CD4-positive, alpha-beta T cell treated with Interleukin-21 for 1 hour (primary cell): Measurements from ENCODE around the gene IL16.

Source experiments
- DNase-seq: peaks from one replicate; pipeline ENCODE4 v3.0.0-alpha.2; 2020

The IL16 gene

DNA sequence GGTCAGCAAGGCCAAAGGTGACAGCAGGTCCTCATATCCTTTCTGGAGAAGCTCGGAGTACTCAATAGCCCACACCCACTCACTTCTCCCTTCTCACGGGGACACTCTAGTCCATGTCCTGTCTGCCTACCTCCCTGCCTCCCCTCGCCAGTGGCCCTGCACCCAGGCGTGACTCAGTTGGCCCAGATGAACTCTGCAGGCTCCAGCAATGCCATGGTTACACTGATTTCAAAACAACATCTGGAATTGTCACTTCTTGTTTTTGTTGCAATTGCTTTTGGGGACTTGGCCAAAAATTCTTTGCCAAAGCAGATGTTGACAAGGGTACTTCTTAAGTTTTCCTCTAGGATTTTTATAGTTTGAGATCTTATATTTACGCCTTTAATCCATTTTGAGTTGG is 13.0 kb downstream of the IL16 start:
- DNase-seq, result no peak

DNA sequence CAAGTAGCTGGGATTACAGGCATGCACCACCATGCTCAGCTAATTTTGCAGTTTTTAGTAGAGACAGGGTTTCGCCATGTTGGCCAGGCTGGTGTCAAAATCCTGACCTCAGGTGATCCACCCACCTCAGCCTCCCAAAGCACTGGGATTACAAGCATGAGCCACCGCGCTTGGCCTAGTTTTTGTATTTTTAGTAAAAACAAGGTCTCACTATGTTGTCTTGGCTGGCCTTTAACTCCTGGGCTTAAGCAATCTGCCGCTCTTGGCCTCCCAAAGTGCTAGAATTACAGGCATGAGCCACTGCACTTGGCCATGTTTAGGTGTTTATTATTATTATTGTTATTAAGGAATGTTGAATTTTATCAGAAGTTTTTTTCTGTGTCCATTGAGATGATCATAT is 14.7 kb downstream of the IL16 start:
- DNase-seq, result no peak

DNA sequence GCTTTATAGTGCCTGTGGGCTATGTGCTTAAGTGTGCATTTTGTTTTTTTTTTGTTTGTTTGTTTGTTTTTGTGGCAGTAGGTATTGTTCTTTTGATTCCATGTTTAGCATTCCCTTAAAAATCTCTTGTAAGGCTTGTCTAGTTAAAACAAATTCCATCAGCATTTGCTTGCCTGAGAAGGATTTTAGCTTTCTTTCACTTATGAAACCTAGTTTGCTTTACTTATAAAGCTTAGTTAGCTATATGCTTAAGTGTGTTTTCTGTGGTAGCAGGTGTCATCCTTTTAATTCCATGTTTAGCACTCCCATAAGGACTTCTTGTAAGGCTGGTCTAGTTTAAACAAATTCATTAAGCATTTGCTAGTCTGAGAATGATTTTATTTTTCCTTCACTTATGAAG is 17.3 kb downstream of the IL16 start:
- no peak for DNase-seq

DNA sequence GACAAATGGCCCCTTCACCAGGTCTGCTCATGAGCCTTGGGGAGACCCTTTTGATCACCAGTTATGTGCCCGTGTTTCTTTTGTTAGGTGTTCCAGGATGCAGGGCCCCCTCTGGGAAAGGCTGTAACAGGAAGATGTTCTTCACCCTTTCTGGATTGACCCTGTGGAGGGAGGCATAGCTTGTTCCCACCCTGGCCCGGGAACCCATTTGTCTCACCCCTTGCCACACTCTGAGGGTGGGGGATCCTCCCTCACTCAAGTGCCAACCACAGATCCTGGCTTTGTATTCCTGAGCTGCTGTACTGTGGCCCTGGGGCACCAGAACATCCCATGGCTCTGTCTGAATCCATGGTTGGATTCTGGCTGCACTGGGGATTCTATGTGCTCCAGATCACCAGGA is 18.9 kb downstream of the IL16 start:
- no peak for DNase-seq

DNA sequence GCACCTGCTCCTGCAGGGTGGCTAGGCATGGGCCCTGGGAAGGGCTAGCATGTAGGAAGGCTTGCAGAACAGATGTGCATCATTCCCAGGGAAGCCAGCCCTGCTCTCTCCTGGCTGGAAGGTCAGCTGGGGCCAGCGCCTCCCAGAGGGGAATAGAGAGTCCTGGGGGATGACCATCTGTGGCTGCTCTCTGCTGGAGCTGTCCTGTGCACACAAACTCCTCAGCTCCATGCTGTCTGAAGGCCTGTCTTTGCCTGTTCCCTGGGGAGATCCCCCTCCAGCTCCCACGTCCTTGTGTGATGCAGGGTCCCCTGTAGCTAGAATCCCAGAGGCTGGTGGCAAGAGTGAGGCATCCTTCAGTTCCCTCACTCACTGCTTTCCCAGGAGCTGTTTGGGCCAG is 19.3 kb downstream of the IL16 start:
- DNase-seq, result no peak

DNA sequence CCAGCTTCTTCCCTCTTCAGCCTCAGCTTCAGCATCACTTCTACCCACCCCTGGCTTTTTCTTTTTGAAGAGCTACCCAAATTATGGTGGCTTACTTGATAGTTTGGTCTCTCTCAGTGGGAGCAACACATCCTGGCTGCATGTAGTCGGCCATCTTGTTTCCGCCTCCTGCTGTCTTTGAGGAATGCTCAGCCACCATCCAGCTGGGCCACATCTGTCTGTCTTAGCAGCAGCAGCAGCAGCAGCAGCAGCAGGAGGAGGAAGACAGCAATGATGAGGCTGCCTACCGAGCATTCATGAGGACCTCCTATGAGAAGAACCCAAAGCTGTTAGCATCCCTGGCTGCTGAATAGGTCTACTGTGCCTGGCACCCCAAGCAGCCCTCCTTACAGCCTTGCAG is 19.7 kb downstream of the IL16 start:
- DNase-seq, result no peak

DNA sequence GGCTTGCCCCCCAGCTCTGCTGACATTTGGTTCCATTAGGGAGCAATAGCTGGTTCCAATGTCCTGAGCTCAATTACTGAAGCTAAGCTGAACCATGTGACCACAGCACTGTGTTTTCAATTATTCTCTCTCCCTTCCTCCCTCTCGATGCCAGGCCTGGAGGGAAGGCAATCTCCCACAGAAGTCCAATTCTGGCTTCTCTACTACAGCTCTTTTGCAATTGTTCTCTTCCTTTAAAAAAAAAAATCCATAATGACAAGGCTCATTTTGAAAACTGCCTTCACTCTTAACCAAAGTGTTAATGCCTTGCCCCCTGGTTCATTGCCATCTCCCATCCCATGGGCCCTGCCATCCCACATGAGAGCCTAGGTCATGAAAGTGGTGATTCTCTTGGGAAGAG is 24.8 kb downstream of the IL16 start:
- DNase-seq, result no peak

DNA sequence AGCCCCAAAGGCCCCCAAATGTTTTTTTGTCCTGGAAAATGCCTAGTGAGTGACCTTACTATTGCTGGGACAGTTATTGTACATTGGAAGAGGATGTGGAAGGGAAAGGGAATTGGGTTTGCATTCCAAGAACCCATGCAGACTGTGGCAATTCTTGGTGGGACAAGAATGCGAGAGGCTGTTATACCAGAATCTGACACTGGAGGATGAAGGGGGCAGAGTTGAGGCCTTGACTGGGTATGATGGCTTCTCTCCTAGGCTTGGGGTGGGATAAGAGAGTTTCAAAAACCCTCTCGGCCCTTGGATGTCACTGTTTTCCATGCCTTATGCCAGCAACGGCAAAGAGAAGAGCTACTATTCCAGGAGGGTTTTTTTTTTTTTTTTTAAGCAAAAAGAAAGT is 25.3 kb downstream of the IL16 start:
- DNase-seq, result no peak

DNA sequence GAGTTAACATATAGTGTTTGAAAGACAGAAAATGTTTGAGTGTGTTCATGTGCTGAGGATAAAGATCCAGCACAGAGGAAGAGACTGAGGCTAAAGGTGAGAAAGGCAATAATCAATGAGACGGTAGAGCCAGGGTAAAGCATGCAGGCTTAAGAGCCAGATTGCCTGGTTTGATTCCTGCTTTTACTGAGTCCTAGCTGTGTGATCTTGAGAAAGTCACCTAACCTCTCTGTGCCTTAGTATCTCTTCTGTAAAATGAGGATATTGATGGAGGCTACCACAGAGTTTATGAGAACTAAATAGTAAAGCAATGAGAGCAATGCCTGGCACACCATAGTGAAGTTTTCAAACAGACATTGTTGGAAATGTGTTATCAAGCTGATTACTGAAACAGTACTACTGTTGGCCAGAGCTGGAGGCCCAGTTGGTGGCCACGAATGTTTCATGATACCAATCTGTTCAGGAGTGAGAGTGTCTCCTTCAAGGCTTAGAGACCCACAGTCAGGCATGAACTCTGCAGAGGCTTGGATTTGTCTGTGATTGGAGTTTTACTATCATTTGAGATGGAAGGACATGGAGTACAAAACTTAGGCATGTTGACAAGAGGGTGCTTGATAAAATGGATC is 26.8 kb downstream of the IL16 start:
- DNase-seq, result no peak

DNA sequence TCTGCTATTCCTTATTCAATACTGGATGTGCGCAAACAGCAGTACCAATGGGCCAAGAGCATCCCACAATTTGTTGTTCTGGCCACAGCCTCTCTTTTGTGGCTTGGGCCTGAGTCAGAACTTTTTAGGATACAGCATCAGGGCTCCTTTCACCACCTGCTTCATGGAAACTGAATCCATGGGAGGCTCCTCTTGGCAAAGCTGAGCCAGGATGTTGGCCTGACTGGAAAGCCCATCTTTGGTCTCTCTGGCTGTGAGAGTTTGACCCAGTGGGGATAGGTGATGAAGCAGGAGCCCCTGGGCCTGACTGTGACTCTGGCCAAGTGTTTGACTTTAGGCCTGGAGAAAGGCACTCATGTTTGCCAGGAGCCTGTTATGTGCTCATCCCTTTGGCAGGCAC is 27.6 kb downstream of the IL16 start:
- no peak for DNase-seq

DNA sequence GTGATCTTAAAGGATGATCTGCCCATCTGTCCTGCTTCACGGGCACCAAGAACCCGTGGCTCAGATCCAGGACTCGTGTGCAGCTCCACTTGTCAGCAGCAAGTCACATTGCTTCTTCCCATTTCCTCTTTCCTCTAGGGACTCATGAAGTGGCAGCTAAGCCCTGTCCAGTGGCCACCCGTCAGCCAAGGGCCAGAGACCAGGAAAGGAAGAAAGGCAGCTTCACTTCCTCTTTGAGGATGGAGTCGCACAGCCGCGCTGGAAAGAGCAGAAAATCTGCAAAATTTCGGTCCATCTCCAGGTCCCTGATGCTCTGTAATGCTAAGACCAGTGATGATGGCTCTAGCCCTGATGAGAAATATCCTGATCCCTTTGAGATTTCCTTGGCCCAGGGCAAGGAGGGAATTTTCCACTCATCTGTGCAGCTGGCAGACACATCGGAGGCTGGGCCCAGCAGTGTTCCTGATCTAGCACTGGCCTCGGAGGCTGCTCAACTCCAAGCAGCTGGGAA is 28.5 kb downstream of the IL16 start:
- no peak for DNase-seq

DNA sequence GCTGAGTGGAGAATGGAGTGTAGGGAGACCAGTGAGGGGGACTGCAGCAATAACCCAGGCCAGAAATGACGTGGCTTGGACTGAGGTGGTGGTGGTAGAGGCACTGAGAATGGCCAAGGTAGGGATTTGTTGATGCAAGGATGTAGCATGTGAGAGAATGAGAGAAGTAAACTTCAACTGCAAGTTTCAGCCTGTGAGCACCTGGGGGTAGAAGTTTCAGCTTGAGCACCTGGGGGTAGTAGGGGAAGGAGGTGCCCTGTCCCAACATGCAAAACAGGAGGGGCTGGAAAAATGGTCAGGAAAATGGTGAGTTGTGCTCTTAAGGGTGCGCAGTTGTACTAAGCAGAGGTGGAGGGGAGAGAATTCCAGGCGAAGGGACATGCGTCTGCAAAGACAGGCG is 31.0 kb downstream of the IL16 start:
- no peak for DNase-seq

DNA sequence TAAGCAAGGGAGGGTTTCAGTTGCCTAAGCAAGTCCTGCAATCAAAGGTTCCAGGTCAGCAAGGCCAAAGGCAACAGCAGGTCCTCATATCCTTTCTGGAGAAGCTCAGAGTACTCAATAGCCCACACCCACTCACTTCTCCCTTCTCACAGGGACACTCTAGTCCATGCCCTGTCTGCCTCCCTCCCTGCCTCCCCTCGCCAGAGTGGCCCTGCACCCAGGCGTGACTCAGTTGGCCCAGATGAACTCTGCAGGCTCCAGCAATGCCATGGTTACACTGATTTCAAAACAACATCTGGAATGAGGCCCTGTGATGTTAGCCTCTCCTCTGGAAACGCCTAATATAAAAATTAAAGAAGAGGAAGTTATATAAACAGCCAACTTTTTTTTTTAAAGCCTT is 32.9 kb downstream of the IL16 start:
- DNase-seq, result no peak

DNA sequence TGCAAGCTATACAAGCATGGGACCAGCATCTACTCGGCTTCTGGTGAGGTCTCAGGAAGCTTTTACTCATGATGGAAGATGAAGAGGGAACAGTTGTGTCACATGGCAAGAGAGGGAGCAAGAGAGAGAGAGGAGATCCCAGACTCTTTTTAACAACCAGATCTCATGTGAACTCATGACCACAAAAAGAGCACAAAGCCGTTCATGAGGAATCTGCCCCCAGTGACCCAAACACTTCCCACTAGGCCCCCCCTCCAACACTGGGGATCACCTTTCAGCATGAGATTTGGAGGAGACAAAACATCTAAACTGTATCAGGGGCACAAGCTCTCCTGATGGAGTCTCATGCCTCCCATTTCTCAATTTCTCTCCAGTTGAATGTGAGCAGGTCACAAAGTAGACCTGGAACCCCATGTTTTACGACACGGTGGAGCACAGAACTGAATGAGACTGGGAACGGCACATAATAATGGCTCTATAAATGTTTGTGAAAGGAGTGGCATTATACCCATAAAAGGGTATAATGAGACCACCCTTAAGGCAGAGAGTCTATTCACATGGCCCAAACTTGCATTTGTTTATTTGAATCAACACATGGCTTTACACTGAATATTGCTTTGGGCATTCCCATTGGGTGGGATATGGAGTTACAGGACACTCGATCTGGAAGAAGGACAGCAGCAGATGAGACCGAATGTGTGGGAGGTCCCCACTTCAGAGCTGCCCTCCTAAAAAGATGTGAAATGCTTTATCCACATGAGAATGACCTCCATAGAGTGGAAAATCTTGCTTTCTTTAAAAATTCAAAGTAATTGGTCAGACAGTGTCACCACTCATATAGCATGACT is 38.8 kb downstream of the IL16 start:
- no peak for DNase-seq

DNA sequence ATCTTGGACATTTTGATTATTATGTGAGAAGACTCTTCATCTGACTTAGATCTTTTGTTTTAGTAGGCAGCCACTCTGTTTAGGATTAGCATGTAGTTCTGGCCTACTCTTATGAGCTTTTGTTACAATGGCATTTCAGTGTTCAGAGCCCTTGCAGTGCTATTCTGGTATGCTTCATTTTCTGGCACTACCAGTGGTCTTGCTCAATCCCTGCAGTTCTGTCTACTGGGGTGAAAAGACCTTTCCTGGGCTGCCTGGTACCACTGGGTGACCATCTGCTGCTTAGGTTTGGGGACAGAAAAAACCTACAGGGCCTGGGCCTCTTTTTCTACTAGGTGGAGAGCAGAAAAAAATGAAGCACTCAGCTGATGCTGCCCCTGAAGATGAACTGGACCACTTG is 42.5 kb downstream of the IL16 start:
- no peak for DNase-seq

DNA sequence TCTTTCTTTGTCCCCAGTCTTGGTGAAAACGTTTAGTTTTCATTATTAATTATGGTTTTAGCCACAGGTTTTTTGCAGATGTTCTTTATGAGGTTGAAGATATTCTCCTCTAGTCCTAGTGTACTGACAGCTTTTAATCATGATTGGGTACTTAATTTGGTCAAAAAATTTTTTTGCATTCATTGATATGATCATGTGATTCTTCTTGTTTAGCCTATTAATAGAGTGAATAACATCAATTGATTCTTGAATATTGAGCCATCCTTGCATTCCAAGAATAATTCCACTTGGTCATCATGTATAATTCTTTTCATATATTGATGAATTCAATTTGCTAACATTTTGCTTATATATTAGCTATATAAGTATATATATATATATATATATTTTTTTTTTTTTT is 46.1 kb downstream of the IL16 start:
- no peak for DNase-seq

DNA sequence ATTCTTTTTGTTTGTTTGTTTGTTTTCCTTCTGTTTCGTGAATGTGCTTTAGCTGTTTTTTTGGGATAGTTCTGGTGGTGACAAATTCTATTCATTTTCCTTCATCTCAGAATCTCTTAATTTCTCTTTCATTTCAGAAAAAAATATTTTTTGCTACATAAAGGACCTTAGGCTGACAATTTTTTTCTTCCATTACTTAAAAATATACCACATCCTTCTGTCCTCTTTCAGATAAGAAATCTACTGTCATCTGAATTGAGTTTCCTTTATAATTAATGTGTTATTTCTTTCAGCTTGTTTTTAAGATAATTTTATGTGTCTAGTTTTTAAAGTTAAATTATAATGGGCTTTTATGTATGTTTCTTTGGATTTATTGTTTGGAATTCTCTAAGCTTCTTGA is 47.6 kb downstream of the IL16 start:
- no peak for DNase-seq

DNA sequence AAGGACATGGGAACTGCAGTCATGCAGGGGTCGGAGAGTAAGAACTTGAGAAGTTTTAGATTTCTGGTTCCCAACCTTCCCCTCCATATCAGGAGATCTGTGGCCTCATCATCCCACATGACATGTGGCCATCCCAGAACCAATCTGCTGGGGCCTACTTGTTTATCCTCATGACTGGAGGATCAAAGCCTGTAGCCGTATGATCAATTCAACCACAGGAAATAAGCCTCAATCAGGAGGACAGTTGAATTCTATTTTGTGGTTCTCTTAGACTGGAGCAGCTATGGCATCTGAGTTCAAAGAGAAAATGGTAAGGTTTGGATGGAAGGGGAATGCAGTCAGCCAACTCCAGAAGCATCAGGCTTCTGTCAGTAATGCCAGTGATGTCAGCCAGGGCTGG is 57.2 kb downstream of the IL16 start:
- no peak for DNase-seq

DNA sequence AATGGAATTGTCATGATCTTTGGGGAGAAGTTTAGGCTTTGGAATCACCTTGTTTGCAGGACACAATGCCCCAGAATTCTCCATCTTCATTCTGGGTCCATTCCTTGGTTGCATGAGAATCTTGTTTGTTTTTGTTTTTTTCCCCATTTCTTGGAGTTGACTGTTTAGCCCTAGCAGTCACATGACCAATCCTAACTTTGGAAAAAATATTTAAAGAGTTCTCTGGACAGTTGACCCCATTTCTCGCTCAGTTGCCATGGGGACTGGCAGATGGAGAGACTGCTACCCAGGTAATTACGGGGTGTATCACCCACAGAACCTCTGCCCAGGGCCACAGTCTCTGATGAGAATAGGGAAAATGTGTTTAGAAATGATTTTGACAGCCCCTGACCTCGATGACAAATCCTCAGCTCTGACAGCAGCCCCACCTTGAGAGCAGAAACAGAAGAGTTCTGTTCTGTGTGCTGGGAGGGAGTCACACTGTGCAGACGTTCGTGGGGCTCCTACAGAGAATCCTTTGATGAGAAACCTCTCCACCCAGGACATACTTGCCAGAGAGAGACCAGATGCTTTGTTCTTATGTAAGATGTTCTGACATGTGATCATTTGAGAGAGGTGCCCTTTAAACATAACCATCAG is 57.7 kb downstream of the IL16 start:
- no peak for DNase-seq

DNA sequence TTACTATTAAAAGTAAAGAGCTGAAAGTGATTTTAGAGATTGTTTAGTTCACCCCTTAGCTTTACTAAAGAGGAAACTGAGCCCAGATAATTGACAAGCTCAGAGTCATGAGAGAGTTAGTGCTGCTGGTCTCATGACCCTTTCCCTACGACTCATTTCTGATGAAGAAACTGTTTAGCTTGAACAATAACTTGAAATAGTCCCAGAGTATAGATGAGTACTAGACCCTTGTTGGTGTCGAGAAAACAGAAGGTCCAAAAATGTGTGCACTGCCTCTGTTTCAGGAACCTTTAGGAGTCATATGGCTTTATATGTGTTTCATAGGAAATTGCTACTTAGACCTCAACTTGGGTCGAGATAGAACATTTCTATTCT is 58.2 kb downstream of the IL16 start:
- DNase-seq, result no peak

DNA sequence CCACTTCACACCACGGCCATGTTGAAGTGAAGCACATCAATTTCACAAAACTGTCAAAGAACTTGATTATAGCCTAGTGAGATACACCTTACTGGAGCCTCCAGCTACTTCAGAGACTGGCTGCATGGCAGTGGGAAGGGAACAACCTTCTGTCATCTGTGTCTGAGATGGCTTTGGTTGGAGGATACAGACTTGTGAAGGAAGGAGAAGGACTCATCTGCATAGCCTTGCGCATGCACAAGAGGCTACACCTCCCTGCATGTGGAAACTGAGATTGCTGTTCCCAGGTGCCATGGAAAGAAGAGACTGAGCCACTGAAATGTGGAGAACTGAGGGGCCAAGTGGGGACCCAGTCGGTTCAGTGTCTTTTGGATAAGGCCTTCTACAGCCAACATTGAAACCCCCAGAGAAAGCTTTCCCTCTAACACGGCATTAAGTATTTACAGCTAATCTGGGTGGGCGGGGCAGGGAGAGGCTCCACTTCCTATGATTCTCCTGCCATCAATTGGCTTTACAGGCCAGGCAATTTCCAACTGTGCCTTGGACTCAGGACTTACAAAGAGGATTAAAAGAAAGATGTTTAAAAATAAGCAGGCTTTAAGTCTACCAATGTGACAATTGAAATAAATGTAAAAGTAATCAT is 58.8 kb downstream of the IL16 start:
- DNase-seq, result no peak

DNA sequence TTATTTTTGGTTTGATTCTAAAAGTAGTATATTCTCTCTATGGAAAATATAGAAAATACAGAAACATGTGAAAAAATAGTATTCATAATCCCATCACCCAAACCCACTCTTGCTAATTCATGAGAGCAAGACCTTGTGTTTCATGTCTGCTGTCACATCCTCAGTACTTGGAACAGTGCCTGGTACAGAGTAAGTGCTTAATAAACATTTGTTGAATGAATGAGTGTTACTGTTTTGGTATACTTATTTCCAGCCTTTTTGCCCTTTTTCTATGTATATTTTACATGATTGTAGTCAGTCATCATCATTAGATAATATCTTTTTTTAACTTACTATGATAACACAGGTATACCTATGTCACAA is 59.3 kb downstream of the IL16 start:
- no peak for DNase-seq

DNA sequence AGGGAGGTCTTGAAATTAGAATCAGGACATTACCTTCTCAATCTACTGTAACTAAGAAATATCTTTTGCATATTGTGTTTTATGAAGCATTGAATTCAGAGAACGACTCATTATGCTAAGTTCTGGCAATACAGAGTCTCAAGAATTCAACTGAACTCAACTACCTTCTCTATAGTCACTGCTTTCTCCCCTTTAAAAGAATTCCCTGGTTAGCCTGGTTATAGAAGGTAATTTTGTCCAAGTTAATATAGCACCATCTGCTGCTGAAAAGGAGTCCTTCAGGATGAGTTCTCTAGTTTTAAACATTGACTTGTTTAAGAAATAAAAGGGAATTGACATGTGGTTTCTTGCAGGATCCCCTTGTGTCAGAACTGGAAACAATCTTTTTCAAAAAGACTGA is 60.2 kb downstream of the IL16 start:
- no peak for DNase-seq

DNA sequence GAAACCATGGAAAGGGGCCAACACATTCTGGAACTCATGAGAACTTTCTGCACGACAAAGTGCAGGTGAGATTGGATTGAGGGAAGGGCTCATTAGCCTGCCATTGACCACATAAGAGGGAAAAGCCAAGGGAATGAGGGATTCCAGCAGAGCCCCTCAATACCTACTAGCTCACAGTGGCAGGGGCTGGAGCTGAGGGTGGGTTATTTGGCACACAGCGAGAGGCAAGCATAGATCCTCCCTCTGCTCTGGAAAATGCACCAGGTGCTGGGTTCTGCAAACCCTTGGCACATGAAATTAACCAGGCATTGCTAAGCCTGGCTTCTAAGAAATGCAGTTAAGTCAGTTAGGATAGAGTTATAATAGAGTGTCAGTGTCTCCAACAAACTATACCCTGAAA is 60.8 kb downstream of the IL16 start:
- DNase-seq, result no peak
